GM12874 (cell line): ENCODE measurements around the gene U2AF1L4.
A peak's percentile ranks its signal among the peaks of the same experiment; 100 is the strongest.

ENCODE experiments used
- CTCF ChIP-seq: IDR thresholded peaks from 2 replicates; pipeline ENCODE4 v1.5.1; 2011; ENCODE audit warnings: low read depth, mild to moderate bottlenecking, control low read depth, low read length, moderate library complexity; ENCODE audit not compliant: insufficient read depth

U2AF1L4 gene

GRCh38 chr19:35696835-35697234, 48.4 kb downstream of the U2AF1L4 start:
- TF ChIP-seq CTCF: no peak

DNA sequence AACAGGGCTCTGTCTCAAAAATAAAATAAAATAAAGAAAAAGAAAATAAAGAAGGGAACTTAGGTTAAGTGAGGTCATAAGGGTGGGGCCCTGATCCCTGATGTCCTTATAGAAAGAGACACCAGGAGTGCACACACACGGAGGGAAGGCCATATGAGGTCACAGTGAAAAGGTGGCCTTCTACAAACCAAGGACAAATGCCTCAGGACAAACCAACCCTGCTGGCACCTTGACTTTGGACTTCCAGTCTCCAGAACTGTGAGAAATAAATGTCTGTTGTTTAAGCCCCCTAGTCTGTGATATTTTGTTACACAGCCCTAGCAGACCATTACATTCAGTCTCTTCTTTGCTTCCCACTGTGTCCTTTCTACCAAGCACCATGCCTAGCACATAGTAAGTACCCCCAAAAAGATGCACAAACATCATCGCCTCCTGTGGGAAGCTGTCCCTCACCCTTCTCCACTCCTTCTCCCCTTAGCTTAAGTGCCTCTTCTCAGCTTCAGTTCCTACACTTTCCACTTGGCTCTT, 49.3 kb downstream of the U2AF1L4 start:
- no peak for TF ChIP-seq CTCF

- peak; percentile 98 for TF ChIP-seq CTCF
Measured at GRCh38 chr19:35693835-35694599, 51.2 kb downstream of the U2AF1L4 start.

- no peak for TF ChIP-seq CTCF
Measured at GRCh38 chr19:35693422-35693821, 51.8 kb downstream of the U2AF1L4 start.
